Muscle layer of colon (tissue), 2 donors: Measurements from ENCODE around the gene ATG9A.

ENCODE experiments used
- H3K27ac ChIP-seq: one replicate; pipeline ENCODE4 v1.7.0; 2013; ENCODE audit warnings: low read depth, mild to moderate bottlenecking, low read length, moderate library complexity
- H3K27me3 ChIP-seq, 2 donors: one replicate each; pipeline ENCODE4 v1.7.0; 2013; ENCODE audit warnings: low read length in 2 of 2, mild to moderate bottlenecking in 2 of 2; ENCODE audit not compliant: insufficient read depth in 2 of 2, control insufficient read depth in 1 of 2
- H3K36me3 ChIP-seq: one replicate; pipeline ENCODE4 v1.7.0; 2013; ENCODE audit warnings: mild to moderate bottlenecking, low read length; ENCODE audit not compliant: insufficient read depth
- H3K4me1 ChIP-seq: one replicate; pipeline ENCODE4 v1.7.0; 2013; ENCODE audit warnings: mild to moderate bottlenecking, low read length; ENCODE audit not compliant: insufficient read depth
- H3K4me3 ChIP-seq, 2 donors: one replicate each; pipeline ENCODE4 v1.7.0; 2013; ENCODE audit warnings: low read length in 2 of 2, low read depth in 1 of 2, mild to moderate bottlenecking in 1 of 2, moderate library complexity in 1 of 2
- H3K9ac ChIP-seq: one replicate; pipeline ENCODE4 v1.7.0; 2013; ENCODE audit warnings: low read length
- H3K9me3 ChIP-seq: one replicate; pipeline ENCODE4 v1.7.0; 2013; ENCODE audit warnings: mild to moderate bottlenecking, low read length
- donor health status: abdominal sarcoma.
- donor health status: Adenocarcinoma of cecum.

The ATG9A gene

DNA sequence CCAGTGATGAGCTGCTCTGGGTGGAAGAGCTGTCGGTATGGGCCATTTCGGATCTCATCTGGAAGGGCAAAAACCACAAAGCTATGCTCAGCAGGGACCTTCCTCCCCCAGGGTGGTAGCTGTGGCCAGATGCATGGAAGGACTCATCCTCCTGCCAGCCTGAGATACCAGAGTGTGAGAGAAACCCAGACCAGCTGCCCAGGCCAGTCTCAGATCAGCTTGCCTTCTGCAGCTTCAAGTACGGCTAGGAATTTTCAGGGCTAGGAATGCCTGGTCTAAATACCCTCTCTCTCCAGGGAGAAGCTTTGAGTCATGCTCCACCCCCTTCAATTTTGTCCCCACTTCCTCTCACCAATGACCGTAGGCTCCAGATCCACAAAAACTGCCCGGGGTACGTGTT lies 22.2 kb upstream of the ATG9A start:
- peaks cover 51% of the 10 kb centered on the region for H3K4me1 ChIP-seq
- no peak overlapping the region for H3K9ac ChIP-seq
- no peak overlapping the region for H3K27ac ChIP-seq
- no peaks in the 10 kb centered on the region for H3K9me3 ChIP-seq
- no peak overlapping the region for H3K4me3 ChIP-seq
- no peaks in the 10 kb centered on the region for H3K27me3 ChIP-seq
- H3K36me3 ChIP-seq: peaks cover 21% of the 10 kb centered on the region

DNA sequence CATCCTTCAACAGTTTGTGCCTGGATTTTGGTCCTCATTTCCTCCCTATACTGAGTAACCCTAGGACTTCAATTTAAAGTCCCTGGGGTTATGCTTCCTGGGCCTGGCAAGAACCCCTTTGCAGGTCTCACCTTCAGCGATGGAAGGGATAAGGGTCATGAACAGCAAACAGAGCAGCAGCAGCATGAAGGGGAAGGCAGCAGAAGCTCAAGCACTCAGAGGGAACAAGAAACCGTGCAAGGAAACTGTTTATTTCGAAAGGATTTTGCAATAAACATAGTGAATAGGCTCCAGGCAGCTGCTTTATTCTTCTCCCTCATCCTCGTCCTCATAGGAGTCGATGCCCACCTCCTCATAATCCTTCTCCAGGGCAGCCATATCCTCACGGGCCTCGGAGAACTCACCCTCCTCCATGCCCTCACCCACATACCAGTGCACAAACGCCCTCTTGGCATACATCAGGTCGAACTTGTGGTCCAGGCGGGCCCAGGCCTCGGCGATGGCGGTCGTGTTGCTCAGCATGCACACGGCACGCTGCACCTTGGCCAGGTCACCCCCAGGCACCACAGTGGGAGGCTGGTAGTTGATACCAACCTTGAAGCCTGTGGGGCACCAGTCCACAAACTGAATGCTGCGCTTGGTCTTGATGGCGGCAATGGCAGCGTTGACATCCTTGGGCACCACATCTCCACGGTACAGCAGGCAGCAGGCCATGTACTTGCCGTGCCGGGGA lies 20.8 kb upstream of the ATG9A start:
- no peaks in the 10 kb centered on the region for H3K9me3 ChIP-seq
- H3K27me3 ChIP-seq: no peaks in the 10 kb centered on the region
- peak overlapping the region in 1 of 2 donors; percentile 25 for H3K4me3 ChIP-seq
- H3K4me1 ChIP-seq: peaks cover 61% of the 10 kb centered on the region
- H3K9ac ChIP-seq: peak overlapping the region; percentile 10
- peak overlapping the region; percentile 59 for H3K27ac ChIP-seq
- H3K36me3 ChIP-seq: peaks cover 24% of the 10 kb centered on the region

GRCh38 chr2:219249203-219249980 lies 20.0 kb upstream of the ATG9A start:
- Histone ChIP-seq H3K27me3 (no peaks in the 10 kb centered on the region), H3K27ac (peak overlapping the region; percentile 59), H3K9ac (peak overlapping the region; percentile 10), H3K4me3 (no peak overlapping the region), H3K9me3 (no peaks in the 10 kb centered on the region), H3K36me3 (peaks cover 24% of the 10 kb centered on the region), H3K4me1 (peaks cover 61% of the 10 kb centered on the region)

GRCh38 chr2:219248845-219249202 lies 19.4 kb upstream of the ATG9A start:
- no peaks in the 10 kb centered on the region for H3K27me3 ChIP-seq
- peak overlapping the region; percentile 59 for H3K27ac ChIP-seq
- no peak overlapping the region for H3K9ac ChIP-seq
- peaks cover 63% of the 10 kb centered on the region for H3K4me1 ChIP-seq
- no peaks in the 10 kb centered on the region for H3K9me3 ChIP-seq
- H3K4me3 ChIP-seq: no peak overlapping the region
- H3K36me3 ChIP-seq: peaks cover 24% of the 10 kb centered on the region

GRCh38 chr2:219247678-219248642 lies 18.5 kb upstream of the ATG9A start:
- no peak overlapping the region for H3K4me3 ChIP-seq
- peak overlapping the region; percentile 28 for H3K27ac ChIP-seq
- no peaks in the 10 kb centered on the region for H3K9me3 ChIP-seq
- H3K9ac ChIP-seq: no peak overlapping the region
- H3K4me1 ChIP-seq: peaks cover 58% of the 10 kb centered on the region
- peaks cover 24% of the 10 kb centered on the region for H3K36me3 ChIP-seq
- H3K27me3 ChIP-seq: no peaks in the 10 kb centered on the region

- H3K4me3 ChIP-seq: no peak overlapping the region
- H3K27me3 ChIP-seq: no peaks in the 10 kb centered on the region
- no peak overlapping the region for H3K27ac ChIP-seq
- no peaks in the 10 kb centered on the region for H3K9me3 ChIP-seq
- no peak overlapping the region for H3K9ac ChIP-seq
- H3K36me3 ChIP-seq: peaks cover 24% of the 10 kb centered on the region
- H3K4me1 ChIP-seq: peaks cover 46% of the 10 kb centered on the region
Measured at GRCh38 chr2:219246559-219246958, 17.1 kb upstream of the ATG9A start.

DNA sequence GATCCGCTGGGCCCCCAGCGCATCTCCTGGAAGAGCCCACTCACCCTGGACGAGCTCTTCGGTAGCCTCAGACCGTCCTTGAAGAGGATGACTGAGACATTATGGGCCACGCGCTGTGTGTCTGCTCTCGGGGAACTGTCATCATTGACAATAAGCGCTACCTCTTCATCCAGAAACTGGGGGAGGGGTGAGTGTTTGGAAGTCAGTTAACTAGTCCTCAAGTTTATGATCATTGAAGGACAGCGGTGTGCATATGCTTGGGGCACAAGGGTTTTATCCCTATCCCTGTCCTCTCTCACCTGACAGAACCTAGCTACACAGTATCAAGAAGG lies 16.4 kb upstream of the ATG9A start:
- Histone ChIP-seq H3K4me1 (peaks cover 46% of the 10 kb centered on the region), H3K27ac (peak overlapping the region; percentile 89), H3K4me3 (peak overlapping the region; percentile 80 to 98), H3K36me3 (peaks cover 24% of the 10 kb centered on the region), H3K9ac (peak overlapping the region; percentile 82), H3K9me3 (no peaks in the 10 kb centered on the region), H3K27me3 (no peaks in the 10 kb centered on the region)

DNA sequence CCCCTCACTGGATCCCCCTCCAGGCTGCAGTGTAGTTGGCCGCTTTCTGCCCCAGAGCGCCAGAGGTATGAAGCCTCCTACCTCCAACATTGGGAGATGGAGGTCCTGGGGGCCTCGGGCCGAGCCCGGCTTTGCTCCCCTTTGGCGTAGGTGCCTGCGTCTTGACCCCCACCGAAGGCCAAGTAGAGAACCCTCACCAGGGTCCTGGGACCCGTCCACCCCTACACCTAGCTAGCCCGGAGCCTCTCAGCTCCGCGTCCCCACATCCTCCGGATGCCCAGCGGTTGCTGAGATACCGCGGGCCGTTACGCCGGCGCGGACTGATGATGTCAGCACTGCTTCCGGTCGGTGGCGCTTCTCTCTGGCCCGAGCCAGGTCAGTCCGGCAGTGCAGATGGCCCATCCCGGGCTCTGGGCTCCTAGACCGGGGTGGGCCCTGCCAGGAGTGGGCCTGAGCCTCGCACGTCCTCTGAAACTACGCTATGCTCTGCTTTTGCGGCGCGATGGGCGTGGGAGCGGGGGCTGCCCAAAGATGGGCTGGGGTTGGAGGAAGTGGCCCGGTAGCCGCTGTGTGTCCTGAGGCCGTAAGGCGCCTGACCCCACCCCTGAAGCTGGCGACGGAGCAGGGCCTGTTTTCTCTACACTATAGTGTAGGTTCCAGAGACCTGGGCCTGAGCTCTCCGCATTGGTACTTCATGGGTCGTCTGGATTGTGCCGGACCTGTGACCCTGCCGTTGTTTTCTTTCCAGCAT lies 15.9 kb upstream of the ATG9A start, which contains the start of the genes GLB1L and STK16:
TSS of gene GLB1L (minus strand) at position 297 of the 751 bp plus-strand sequence. CDS start 1,871 bp downstream, outside the sequence.
TSS of gene STK16 (plus strand) at position 332 of the 751 bp plus-strand sequence. CDS start 521 bp downstream, outside the sequence.
- Histone ChIP-seq H3K4me3 (peak within 1 kb of the TSS; percentile 80 to 98), H3K9ac (peak within 1 kb of the TSS; percentile 82), H3K9me3 (no peaks in the 10 kb centered on the region), H3K27ac (peak within 1 kb of the TSS; percentile 89), H3K4me1 (peaks cover 42% of the 10 kb centered on the region), H3K27me3 (no peaks in the 10 kb centered on the region), H3K36me3 (peaks cover 19% of the 10 kb centered on the region)

- H3K27me3 ChIP-seq: no peaks in the 10 kb centered on the region
- peaks cover 18% of the 10 kb centered on the region for H3K36me3 ChIP-seq
- peak overlapping the region; percentile 80 to 98 for H3K4me3 ChIP-seq
- no peaks in the 10 kb centered on the region for H3K9me3 ChIP-seq
- H3K9ac ChIP-seq: peak overlapping the region; percentile 82
- H3K4me1 ChIP-seq: peaks cover 37% of the 10 kb centered on the region
- H3K27ac ChIP-seq: peak overlapping the region; percentile 89
Measured at GRCh38 chr2:219244789-219245147, 15.3 kb upstream of the ATG9A start.

DNA sequence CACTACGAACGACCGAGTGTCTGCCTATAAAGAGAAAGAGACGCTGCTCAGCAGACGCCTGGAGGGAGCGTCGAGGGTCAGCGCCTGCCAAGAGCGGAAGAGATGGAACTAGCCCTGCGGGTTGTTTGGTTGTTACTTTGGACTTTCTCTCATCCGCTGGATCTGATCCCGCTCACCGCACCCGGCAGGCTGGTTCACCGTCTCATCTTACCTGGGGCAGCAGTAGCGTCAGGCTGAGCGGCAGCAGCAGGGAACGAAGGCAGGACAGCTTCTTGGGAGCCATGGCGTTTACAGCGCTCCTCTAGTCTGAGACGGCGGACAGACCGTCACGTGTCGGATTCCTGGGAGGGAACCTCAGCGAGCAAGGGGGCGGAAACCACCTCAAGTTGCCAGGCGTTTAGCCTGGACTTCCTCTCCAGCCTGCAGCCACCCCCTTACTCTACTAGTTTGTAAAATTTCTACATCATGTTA lies 13.9 kb upstream of the ATG9A start:
- Histone ChIP-seq H3K27ac (no peak overlapping the region), H3K27me3 (no peaks in the 10 kb centered on the region), H3K9me3 (no peaks in the 10 kb centered on the region), H3K4me1 (peaks cover 26% of the 10 kb centered on the region), H3K9ac (no peak overlapping the region), H3K4me3 (peak overlapping the region in 1 of 2 donors; percentile 32), H3K36me3 (peaks cover 29% of the 10 kb centered on the region)
